MM.1S (cell line): Measurements from ENCODE around the gene FGD6.

Experiments
- DNase-seq: peaks from one replicate; pipeline ENCODE4 v3.0.0-alpha.2; 2015
- H2AFZ ChIP-seq: fragments of 300-600 bp; sonication (generic); 2 replicates; pipeline ENCODE4 v1.6.0; 2016; ENCODE audit warnings: antibody characterized with exemption, low read length
- H3F3A ChIP-seq: fragments of 300-600 bp; sonication (generic); 2 replicates; pipeline ENCODE4 v1.6.1; 2016; ENCODE audit warnings: mild to moderate bottlenecking, antibody characterized with exemption, low read length, moderate library complexity, mixed read lengths; ENCODE audit not compliant: insufficient read depth
- H3K27ac ChIP-seq: fragments of 300-600 bp; sonication (generic); 2 replicates; pipeline ENCODE4 v1.5.1; 2016; ENCODE audit warnings: mild to moderate bottlenecking, low read length
- H3K27me3 ChIP-seq: fragments of 300-600 bp; sonication (generic); replicated peaks from 2 replicates; pipeline ENCODE4 v1.6.0; 2016; ENCODE audit warnings: low read length; ENCODE audit not compliant: insufficient read depth
- H3K36me3 ChIP-seq: fragments of 300-600 bp; sonication (generic); replicated peaks from 2 replicates; pipeline ENCODE4 v1.6.1; 2016; ENCODE audit warnings: mild to moderate bottlenecking, low read length, mixed read lengths; ENCODE audit not compliant: insufficient read depth
- H3K4me1 ChIP-seq: fragments of 300-600 bp; sonication (generic); 2 replicates; pipeline ENCODE4 v1.6.1; 2016; ENCODE audit warnings: low read length, mixed read lengths
- H3K4me2 ChIP-seq: fragments of 300-600 bp; sonication (generic); 2 replicates; pipeline ENCODE4 v1.6.0; 2016; ENCODE audit warnings: low read depth, low read length
- H3K4me3 ChIP-seq: fragments of 300-600 bp; sonication (generic); 2 replicates; pipeline ENCODE4 v1.5.1; 2016; ENCODE audit warnings: low read length, mixed read lengths
- H3K79me2 ChIP-seq: fragments of 300-600 bp; sonication (generic); 2 replicates; pipeline ENCODE4 v1.6.1; 2016; ENCODE audit warnings: mixed run types, low read length, mixed read lengths
- H3K9ac ChIP-seq: fragments of 300-600 bp; sonication (generic); 2 replicates; pipeline ENCODE4 v1.6.1; 2016; ENCODE audit warnings: low read length, mixed read lengths
- H3K9me2 ChIP-seq: fragments of 300-600 bp; sonication (generic); replicated peaks from 2 replicates; pipeline ENCODE4 v1.6.1; 2016; ENCODE audit warnings: mild to moderate bottlenecking, low read length, mixed read lengths; ENCODE audit not compliant: insufficient read depth
- H3K9me3 ChIP-seq: fragments of 300-600 bp; sonication (generic); replicated peaks from 2 replicates; pipeline ENCODE4 v1.6.1; 2016; ENCODE audit warnings: mild to moderate bottlenecking, low read length, mixed read lengths; ENCODE audit not compliant: insufficient read depth
- H4K20me1 ChIP-seq: fragments of 300-600 bp; sonication (generic); 2 replicates; pipeline ENCODE4 v1.6.1; 2016; ENCODE audit warnings: mild to moderate bottlenecking, low read length, moderate library complexity, mixed read lengths; ENCODE audit not compliant: insufficient read depth
- CTCF ChIP-seq: fragments of 300-600 bp; sonication (generic); IDR thresholded peaks from 2 replicates; pipeline ENCODE4 v1.5.1; 2016; ENCODE audit warnings: antibody characterized with exemption, low read length, mixed read lengths
- EZH2 ChIP-seq: fragments of 300-600 bp; sonication (generic); optimal IDR thresholded peaks from 2 replicates; pipeline ENCODE3; 2017; ENCODE audit warnings: low read depth, mild to moderate bottlenecking, antibody characterized with exemption, low read length, mixed read lengths
- EZH2phosphoT487 ChIP-seq: fragments of 300-600 bp; sonication (generic); IDR thresholded peaks from 2 replicates; pipeline ENCODE4 v1.6.1; 2018; ENCODE audit warnings: antibody characterized with exemption, low read length

Gene FGD6

GRCh38 chr12:95089462-95089861 is 127.8 kb downstream of the FGD6 start:
- no peaks in the 10 kb centered on the region for H3F3A ChIP-seq
- no peaks in the 10 kb centered on the region for H3K79me2 ChIP-seq
- no peak overlapping the region for H3K4me2 ChIP-seq
- no peak overlapping the region for H2AFZ ChIP-seq
- H3K27ac ChIP-seq: no peak overlapping the region
- no peak for DNase-seq
- TF ChIP-seq CTCF: no peak
- no peak for TF ChIP-seq EZH2
- TF ChIP-seq EZH2phosphoT487: no peak
- H3K4me1 ChIP-seq: peaks cover 14% of the 10 kb centered on the region
- H3K9me2 ChIP-seq: no peaks in the 10 kb centered on the region
- H3K9ac ChIP-seq: no peak overlapping the region
- no peaks in the 10 kb centered on the region for H3K36me3 ChIP-seq
- H3K9me3 ChIP-seq: no peaks in the 10 kb centered on the region
- no peak overlapping the region for H3K4me3 ChIP-seq
- H3K27me3 ChIP-seq: no peaks in the 10 kb centered on the region
- H4K20me1 ChIP-seq: no peaks in the 10 kb centered on the region

- H3K4me3 ChIP-seq: no peak overlapping the region
- DNase-seq: no peak
- peak overlapping the region; percentile 30; the same call in 1 of the 2 replicates for H3K4me2 ChIP-seq
These were observed 128.9 kb downstream of the FGD6 start for GRCh38 chr12:95088379-95088778.

GRCh38 chr12:95085612-95086011 is 131.7 kb downstream of the FGD6 start:
- no peak overlapping the region for H3K27ac ChIP-seq
- H3K9ac ChIP-seq: no peak overlapping the region
- H3K36me3 ChIP-seq: no peaks in the 10 kb centered on the region
- no peak overlapping the region for H3K4me2 ChIP-seq
- H3K4me1 ChIP-seq: peaks cover 14% of the 10 kb centered on the region
- H3K27me3 ChIP-seq: no peaks in the 10 kb centered on the region
- H3K79me2 ChIP-seq: no peaks in the 10 kb centered on the region
- H2AFZ ChIP-seq: no peak overlapping the region
- no peaks in the 10 kb centered on the region for H4K20me1 ChIP-seq
- H3K9me2 ChIP-seq: no peaks in the 10 kb centered on the region
- no peaks in the 10 kb centered on the region for H3F3A ChIP-seq
- DNase-seq: no peak
- no peaks in the 10 kb centered on the region for H3K9me3 ChIP-seq
- TF ChIP-seq EZH2phosphoT487 (no peak), CTCF (no peak), EZH2 (no peak)
- H3K4me3 ChIP-seq: no peak overlapping the region

More at GRCh38 chr12:95088379-95088778, 128.9 kb downstream of the FGD6 start:
- no peaks in the 10 kb centered on the region for H3K9me2 ChIP-seq
- peaks cover 14% of the 10 kb centered on the region for H3K4me1 ChIP-seq
- H3K9me3 ChIP-seq: no peaks in the 10 kb centered on the region
- no peaks in the 10 kb centered on the region for H3F3A ChIP-seq
- no peaks in the 10 kb centered on the region for H3K27me3 ChIP-seq
- no peak overlapping the region for H2AFZ ChIP-seq
- TF ChIP-seq EZH2phosphoT487: no peak
- TF ChIP-seq CTCF: no peak
- no peak for TF ChIP-seq EZH2
- H3K9ac ChIP-seq: no peak overlapping the region
- peak overlapping the region; percentile 31; the same call in 1 of the 2 replicates for H3K27ac ChIP-seq
- H3K36me3 ChIP-seq: no peaks in the 10 kb centered on the region
- H4K20me1 ChIP-seq: no peaks in the 10 kb centered on the region
- no peaks in the 10 kb centered on the region for H3K79me2 ChIP-seq
